Measurements from ENCODE around the gene ENOPH1. TPM values are rescaled to one million over a fixed set of nuclear protein-coding genes. Genes with fewer than 3 reads are reported as not detected.
"Not testable (repeated sequence)": the region's sequence is repeated elsewhere in the genome, so short reads cannot be mapped to it uniquely, and the experiment has no call there.

Gene ENOPH1
- total RNA-seq, 2 experiments from 2014 or later: 69.2 to 70.8 TPM

DNA sequence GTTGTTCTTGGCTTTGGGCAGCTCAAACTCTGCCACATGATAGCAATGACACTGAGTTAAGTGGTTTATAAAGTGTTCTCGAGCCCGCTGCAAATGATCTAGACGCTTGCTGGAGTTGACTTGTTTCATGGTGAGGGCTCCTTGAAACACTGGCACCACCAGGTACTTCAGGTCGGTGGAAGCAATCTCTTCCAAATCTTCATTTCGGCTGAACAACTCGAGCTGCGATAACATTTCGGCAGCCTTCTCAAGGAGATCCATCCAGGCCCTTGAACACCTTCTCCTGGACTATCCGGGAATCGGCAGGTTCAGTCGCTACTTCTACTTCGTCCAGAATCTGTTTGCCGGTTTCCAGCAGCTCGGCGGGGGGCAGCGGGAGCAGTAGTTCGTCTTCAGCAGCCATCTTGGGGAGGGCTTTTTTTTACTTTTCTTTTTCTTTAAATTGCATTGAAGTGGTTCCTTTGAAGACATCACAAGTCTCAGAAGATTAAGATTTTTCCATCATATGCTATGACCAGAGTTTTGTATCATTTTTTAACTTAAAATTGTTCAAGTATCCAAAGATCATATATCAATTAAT, 28.1 kb upstream of the ENOPH1 start:
- Mint-ChIP-seq H3K4me3 (no peak overlapping the region), H3K9me3 (no peaks in the 10 kb centered on the region), H3K36me3 (no peaks in the 10 kb centered on the region), H3K4me1 (ENCODE audit: low read depth) (no peaks in the 10 kb centered on the region), H3K27me3 (peaks cover 5% of the 10 kb centered on the region), H3K27ac (no peak overlapping the region)
- CTCF ChIA-PET: no interaction called here
- POLR2A ChIA-PET: no interaction called here
- intact Hi-C loops (cut with micrococcal nuclease): no loop called here
- no peak for DNase-seq

DNA sequence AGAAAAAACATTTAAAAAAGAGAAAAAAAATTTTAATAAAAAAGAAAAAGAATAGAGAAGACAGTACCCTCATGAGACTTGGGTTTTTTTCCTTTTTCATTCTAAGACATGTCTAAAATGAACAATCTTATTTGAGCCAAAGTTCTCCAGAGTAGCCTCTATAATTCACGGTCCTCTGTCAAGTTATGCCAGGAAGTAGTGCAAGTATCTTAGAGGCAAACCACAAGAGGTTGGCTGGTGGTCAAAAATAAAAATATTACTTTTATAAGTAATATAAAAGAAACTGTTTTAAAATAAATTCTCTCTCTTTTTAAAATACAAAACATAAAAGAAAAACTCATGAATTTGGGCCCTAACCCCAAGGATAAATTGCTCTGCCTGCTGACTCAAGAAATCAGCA, 26.7 kb upstream of the ENOPH1 start:
- ChIA-PET CTCF (no interaction called here), POLR2A (no interaction called here)
- H3K27ac Mint-ChIP-seq: no peak overlapping the region
- intact Hi-C loops (cut with micrococcal nuclease): no loop called here
- no peaks in the 10 kb centered on the region for H3K36me3 Mint-ChIP-seq
- no peaks in the 10 kb centered on the region for H3K9me3 Mint-ChIP-seq
- no peak for DNase-seq
- H3K27me3 Mint-ChIP-seq: peaks cover 5% of the 10 kb centered on the region
- H3K4me3 Mint-ChIP-seq: no peak overlapping the region
- no peaks in the 10 kb centered on the region for H3K4me1 Mint-ChIP-seq (ENCODE audit: low read depth)

DNA sequence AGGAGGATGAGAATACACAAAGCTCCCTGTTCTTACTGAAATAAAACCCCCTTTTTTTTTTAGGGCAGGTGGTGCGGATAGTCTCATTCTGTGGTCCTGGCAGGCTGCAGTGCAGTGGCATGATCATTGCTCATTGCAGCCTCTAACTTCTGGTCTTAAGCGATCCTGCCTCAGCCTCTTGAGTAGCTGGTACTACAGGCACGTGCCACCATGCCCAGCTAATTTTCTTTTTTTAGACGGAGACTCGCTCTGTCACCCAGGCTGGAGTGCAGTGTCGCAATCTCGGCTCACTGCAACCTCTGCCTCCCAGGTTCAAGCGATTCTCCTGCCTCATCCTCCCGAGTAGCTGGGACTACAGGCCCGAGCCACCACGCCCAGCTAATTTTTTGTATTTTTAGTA, 15.3 kb upstream of the ENOPH1 start:
- peaks cover 18% of the 10 kb centered on the region for H3K27me3 Mint-ChIP-seq
- H3K4me3 Mint-ChIP-seq; intact Hi-C loops (cut with micrococcal nuclease); DNase-seq; H3K27ac Mint-ChIP-seq; H3K9me3 Mint-ChIP-seq; H3K36me3 Mint-ChIP-seq; H3K4me1 Mint-ChIP-seq (ENCODE audit: low read depth): not testable (repeated sequence)
- CTCF ChIA-PET: interaction anchor here (0.6 kb wide), 1 partner anchor 130 kb away, joined by 4 read pairs; no protein-coding TSS in a partner anchor
- POLR2A ChIA-PET: interaction anchor here (0.6 to 2.2 kb wide), 2 partner anchors 14 to 18 kb away, joined by 3 to 7 read pairs; no protein-coding TSS in a partner anchor

DNA sequence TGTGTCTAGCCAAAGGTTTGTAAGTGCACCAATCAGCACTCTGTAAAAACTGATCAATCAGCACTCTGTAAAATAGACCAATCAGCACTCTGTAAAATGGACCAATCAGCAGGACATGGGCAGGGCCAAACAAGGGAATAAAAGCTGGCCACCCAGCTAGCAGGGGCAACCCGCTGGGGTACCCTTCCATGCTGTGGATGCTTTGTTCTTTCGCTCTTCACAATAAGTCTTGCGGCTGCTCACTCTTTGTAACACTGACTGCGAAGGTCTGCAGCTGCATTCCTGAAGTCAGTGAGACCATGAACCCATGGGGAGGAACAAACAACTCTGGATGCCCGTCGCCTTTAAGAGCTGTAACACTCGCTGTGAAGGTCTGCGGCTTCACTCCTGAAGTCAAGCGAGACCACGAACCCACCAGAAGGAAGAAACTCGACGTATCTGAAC, 14.4 kb upstream of the ENOPH1 start:
- Mint-ChIP-seq H3K9me3 (peaks cover 4% of the 10 kb centered on the region), H3K4me3 (no peak overlapping the region), H3K27me3 (peaks cover 18% of the 10 kb centered on the region), H3K4me1 (ENCODE audit: low read depth) (peaks cover 3% of the 10 kb centered on the region), H3K27ac (no peak overlapping the region), H3K36me3 (no peaks in the 10 kb centered on the region)
- intact Hi-C loops (cut with micrococcal nuclease): no loop called here
- no peak for DNase-seq
- POLR2A ChIA-PET: interaction anchor here (2.2 kb wide), 1 partner anchor 13 kb away, joined by 7 read pairs; no protein-coding TSS in a partner anchor
- CTCF ChIA-PET: interaction anchor here (1.7 kb wide), 1 partner anchor 13 kb away, joined by 5 read pairs; no protein-coding TSS in a partner anchor

DNA sequence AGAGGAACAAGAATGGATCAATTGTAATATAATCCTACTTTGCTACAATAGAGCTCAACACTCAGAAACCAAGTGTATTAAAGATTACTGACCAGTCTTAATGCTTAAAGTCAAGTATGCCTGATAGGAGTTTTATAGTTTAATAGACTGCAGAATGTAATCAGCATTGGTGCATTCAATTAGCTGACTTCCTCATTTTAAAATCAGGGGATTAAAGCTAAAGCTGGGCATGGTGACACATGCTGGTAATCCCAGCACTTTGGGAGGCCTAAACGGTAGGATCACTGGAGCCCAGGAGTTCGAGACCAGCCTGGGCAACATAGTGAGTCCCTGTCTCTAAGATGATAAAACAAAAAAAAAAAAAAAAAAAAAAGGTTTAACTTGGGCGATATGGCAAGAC, 10.9 kb upstream of the ENOPH1 start:
- ChIA-PET CTCF (interaction anchor here (1.1 kb wide), 1 partner anchor 10 kb away, joined by 5 read pairs; no protein-coding TSS in a partner anchor), POLR2A (interaction anchor here (1.0 to 1.3 kb wide), 2 partner anchors 10 to 39 kb away, joined by 3 to 8 read pairs; partner anchors contain the start of gene HNRNPDL)
- DNase-seq: no peak
- Mint-ChIP-seq H3K36me3 (peaks cover 18% of the 10 kb centered on the region), H3K9me3 (no peaks in the 10 kb centered on the region), H3K4me3 (no peak overlapping the region), H3K27me3 (peaks cover 18% of the 10 kb centered on the region), H3K27ac (no peak overlapping the region), H3K4me1 (ENCODE audit: low read depth) (peaks cover 15% of the 10 kb centered on the region)
- intact Hi-C loops (cut with micrococcal nuclease): no loop called here

DNA sequence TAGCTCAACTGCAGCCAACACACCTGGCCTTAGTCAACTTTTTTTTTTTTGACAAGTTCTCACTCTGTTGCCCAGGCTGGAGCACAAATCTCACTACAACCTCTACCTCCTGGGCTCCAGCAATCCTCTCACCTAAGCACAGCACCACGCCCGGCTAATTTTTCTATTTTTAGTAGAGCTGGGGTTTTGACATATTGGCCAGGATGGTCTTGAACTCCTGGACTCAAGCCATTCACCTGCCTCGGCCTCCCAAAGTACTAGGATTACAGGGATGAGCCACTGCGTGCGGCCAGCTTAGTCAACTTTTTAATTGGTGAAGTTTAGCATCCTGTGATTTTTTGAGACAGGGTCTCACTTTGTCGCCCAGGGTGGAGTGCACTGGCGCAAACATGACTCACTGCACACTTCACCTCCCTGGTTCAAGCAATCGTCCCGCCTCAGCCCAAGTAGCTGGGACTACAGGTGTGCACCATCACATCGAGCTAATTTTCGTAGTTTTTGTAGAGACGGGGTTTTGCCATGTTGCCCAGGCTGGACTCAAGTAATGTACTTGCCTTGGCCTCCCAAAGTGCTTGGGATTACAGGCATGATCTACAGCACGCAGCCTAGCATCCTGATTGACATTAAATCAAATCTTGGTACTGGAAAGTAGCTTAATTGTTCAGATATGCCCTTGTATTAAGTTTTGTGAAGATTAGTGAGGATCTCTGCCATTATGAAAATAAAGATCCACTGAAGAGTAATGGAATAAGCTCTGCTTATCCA, 8.4 kb upstream of the ENOPH1 start:
- H3K4me1 Mint-ChIP-seq (ENCODE audit: low read depth): peaks cover 35% of the 10 kb centered on the region
- no peak overlapping the region for H3K4me3 Mint-ChIP-seq
- intact Hi-C loops (cut with micrococcal nuclease): no loop called here
- no peak overlapping the region for H3K27ac Mint-ChIP-seq
- DNase-seq: no peak
- ChIA-PET CTCF (interaction anchor here (0.6 kb wide), 1 partner anchor 25 kb away, joined by 3 read pairs; no protein-coding TSS in a partner anchor), POLR2A (interaction anchor here (0.6 to 1.7 kb wide), 6 partner anchors 10 to 691 kb away, joined by 3 to 6 read pairs (median 4); partner anchors contain the start of gene HNRNPD)
- peaks cover 10% of the 10 kb centered on the region for H3K27me3 Mint-ChIP-seq
- peaks cover 43% of the 10 kb centered on the region for H3K36me3 Mint-ChIP-seq
- no peaks in the 10 kb centered on the region for H3K9me3 Mint-ChIP-seq

DNA sequence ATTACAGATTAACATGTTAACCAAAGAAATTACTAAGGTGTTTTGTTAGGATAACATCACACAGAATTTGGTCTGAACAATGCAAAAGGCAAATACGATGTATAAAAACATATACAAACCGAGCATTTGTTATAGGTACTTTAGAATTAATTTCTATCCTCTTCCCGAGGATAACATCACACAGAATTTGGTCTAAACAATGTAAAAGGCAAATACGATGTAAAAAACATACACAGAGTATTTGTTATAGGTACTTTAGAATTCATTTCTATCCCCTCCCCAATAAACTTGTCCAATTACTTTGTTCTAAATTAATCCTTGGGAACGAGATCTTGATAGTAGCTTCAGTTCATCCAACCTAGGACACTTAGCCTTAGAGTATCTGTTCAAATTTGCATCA, 7.8 kb upstream of the ENOPH1 start:
- Mint-ChIP-seq H3K4me1 (ENCODE audit: low read depth) (peaks cover 42% of the 10 kb centered on the region), H3K4me3 (no peak overlapping the region), H3K27me3 (peaks cover 7% of the 10 kb centered on the region), H3K36me3 (peaks cover 49% of the 10 kb centered on the region), H3K27ac (peak overlapping the region; percentile 15), H3K9me3 (no peaks in the 10 kb centered on the region)
- ChIA-PET CTCF (no interaction called here), POLR2A (interaction anchor here (1.2 to 1.7 kb wide), 5 partner anchors 9 to 138 kb away, joined by 3 to 6 read pairs (median 5); partner anchors contain the start of gene HNRNPD)
- intact Hi-C loops (cut with micrococcal nuclease): no loop called here
- DNase-seq: no peak

DNA sequence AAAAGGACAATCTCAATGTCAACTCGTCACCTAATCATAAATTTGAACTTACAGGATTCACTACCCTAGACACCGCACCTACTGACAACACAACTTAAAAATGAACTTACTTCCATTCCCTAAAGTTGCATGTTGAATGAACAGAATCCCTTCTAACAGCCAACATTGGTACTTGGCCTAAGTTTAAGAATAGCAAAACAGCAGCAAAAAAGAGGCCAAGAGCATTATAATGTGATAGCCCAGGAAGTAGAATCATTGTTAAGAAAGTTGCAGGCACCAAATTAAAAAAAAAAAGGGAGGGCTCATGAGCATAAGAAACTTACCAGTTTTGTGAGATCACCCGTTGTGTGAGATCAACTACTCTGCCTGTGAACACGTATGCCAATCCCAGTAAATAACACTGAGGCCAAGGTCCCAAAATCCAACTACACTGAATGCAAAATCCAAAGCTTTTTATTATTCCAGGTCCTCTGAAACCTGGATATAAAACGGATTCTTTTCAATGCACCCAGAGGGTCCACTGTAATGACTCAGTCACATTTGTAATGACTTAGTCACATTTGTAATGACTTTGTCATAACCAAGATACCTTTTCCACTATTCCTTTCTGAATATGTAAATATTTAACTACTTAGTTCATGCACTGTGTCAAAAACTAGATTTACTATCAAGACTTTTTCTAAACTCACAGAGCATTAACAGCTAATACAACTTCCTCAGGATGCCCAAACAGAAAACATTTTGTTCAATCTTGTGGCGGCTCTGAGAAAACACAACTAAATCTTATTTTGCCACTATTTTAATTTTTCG, 6.9 kb upstream of the ENOPH1 start:
- no peak for DNase-seq
- POLR2A ChIA-PET: interaction anchor here (0.6 to 2.2 kb wide), 6 partner anchors 14 to 71 kb away, joined by 3 to 11 read pairs (median 4); partner anchors contain the start of gene HNRNPD
- no peaks in the 10 kb centered on the region for H3K9me3 Mint-ChIP-seq
- peaks cover 57% of the 10 kb centered on the region for H3K36me3 Mint-ChIP-seq
- H3K27me3 Mint-ChIP-seq: no peaks in the 10 kb centered on the region
- peak overlapping the region; percentile 68 for H3K27ac Mint-ChIP-seq
- H3K4me3 Mint-ChIP-seq: no peak overlapping the region
- H3K4me1 Mint-ChIP-seq (ENCODE audit: low read depth): peaks cover 48% of the 10 kb centered on the region
- intact Hi-C loops (cut with micrococcal nuclease): no loop called here
- CTCF ChIA-PET: interaction anchor here (2.0 kb wide), 1 partner anchor 63 kb away, joined by 5 read pairs; no protein-coding TSS in a partner anchor

DNA sequence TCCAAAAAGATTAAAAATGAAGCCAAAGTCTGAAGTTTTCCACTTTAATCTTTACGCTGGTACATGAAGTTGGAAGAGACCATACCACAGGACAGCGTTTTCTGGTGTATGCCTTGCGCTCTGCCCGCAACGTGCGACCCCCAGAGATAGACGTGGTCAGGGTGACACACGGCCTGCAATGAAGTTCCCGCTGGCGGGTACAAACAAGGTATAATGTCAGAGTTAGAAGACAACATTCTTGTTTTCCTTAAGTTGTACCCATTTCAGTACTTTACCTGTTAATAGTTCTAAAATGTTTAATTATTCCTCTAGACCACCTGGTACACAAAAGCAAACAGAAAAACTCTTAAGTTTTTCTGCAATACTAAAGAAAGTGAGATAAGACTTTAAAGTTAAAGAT, 4.9 kb upstream of the ENOPH1 start:
- H3K27me3 Mint-ChIP-seq: no peaks in the 10 kb centered on the region
- no peaks in the 10 kb centered on the region for H3K9me3 Mint-ChIP-seq
- ChIA-PET POLR2A (interaction anchor here (1.2 to 1.4 kb wide), 3 partner anchors 13 to 47 kb away, joined by 3 to 4 read pairs (median 4); no protein-coding TSS in a partner anchor), CTCF (interaction anchor here (2.0 kb wide), 1 partner anchor 65 kb away, joined by 5 read pairs; no protein-coding TSS in a partner anchor)
- DNase-seq: no peak
- intact Hi-C loops (cut with micrococcal nuclease): no loop called here
- no peak overlapping the region for H3K27ac Mint-ChIP-seq
- no peak overlapping the region for H3K4me3 Mint-ChIP-seq
- H3K4me1 Mint-ChIP-seq (ENCODE audit: low read depth): peaks cover 48% of the 10 kb centered on the region
- peaks cover 66% of the 10 kb centered on the region for H3K36me3 Mint-ChIP-seq

DNA sequence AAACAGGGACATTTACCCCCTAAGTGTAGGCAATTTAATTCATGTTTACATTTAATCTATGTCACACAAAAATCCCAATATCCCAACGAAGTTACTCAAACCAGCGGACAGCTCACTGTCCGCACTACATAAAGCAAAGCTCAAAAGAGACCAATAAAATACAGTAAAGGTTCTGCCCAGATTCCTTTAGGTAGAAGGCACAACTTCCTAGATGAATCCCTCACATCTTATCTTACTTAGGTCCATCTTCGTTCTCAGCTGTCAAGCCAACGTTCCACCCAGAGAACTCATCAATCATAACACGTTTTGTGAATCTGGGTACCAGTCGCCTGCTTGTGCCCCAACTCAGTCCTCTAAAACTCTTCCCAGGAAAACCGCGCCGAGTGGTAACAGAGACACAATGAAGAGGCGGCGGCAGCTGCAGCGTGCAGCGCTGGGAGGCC, 1.8 kb upstream of the ENOPH1 start:
- Mint-ChIP-seq H3K36me3 (peaks cover 70% of the 10 kb centered on the region), H3K4me3 (peak overlapping the region; percentile 99), H3K4me1 (ENCODE audit: low read depth) (peaks cover 58% of the 10 kb centered on the region), H3K27me3 (no peaks in the 10 kb centered on the region), H3K9me3 (no peaks in the 10 kb centered on the region), H3K27ac (peak overlapping the region; percentile 97)
- ChIA-PET POLR2A (interaction anchor here (0.7 to 4.0 kb wide), 14 partner anchors 9 to 471 kb away, joined by 3 to 57 read pairs (median 4); partner anchors contain the start of genes HNRNPD and THAP9), CTCF (interaction anchor here (0.6 to 4.2 kb wide), 14 partner anchors 9 to 1217 kb away, joined by 3 to 25 read pairs (median 4); partner anchors contain the start of gene HNRNPD)
- intact Hi-C loops (cut with micrococcal nuclease): loop anchor here (2.0 kb wide), 1 partner anchor 958 kb away; the partner anchor contains the start of gene RASGEF1B
- no peak for DNase-seq

Data from activated CD4-positive, alpha-beta memory T cell treated with anti-CD3 and anti-CD28 coated beads for 36 hours (primary cell).